GM18870 (cell line): Measurements from ENCODE around the gene ITGA6.

Experiments
- ATAC-seq: cut with Tn5 transposase; IDR thresholded peaks from one replicate; pipeline ENCODE4 v1.9.1; 2021; ENCODE audit warnings: moderate library complexity; ENCODE audit not compliant: unreplicated experiment

ITGA6 gene

GRCh38 chr2:172415865-172416183, 11.6 kb upstream of the ITGA6 start:
- no peak for ATAC-seq

- ATAC-seq, result no peak
Measured at GRCh38 chr2:172416447-172417058, 10.8 kb upstream of the ITGA6 start.

- ATAC-seq, result no peak
Measured at GRCh38 chr2:172420216-172420615, 7.2 kb upstream of the ITGA6 start.

- no peak for ATAC-seq
Measured at GRCh38 chr2:172423160-172423559, 4.2 kb upstream of the ITGA6 start.

DNA sequence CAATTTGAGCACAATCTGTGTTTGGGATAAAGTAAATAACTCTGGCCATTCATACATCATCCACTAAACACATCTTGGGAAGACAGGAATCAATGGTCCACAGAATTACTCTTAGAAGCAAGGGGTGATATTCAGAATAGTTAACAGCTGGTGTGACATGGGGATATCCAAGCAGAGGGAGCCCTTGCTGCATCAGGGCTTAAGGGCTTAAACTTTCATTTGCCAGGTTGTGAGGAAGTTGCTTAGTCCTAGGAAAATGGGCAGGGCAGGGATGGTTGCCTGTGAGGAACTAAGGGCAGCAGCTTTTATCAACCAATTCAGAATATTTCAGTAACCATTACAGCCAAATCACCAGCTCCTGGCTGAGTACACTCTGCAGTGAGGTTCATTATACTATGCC, 2.0 kb upstream of the ITGA6 start:
- no peak for ATAC-seq

GRCh38 chr2:172426635-172427255, 641 bp upstream of the ITGA6 start:
- ATAC-seq, result no peak

DNA sequence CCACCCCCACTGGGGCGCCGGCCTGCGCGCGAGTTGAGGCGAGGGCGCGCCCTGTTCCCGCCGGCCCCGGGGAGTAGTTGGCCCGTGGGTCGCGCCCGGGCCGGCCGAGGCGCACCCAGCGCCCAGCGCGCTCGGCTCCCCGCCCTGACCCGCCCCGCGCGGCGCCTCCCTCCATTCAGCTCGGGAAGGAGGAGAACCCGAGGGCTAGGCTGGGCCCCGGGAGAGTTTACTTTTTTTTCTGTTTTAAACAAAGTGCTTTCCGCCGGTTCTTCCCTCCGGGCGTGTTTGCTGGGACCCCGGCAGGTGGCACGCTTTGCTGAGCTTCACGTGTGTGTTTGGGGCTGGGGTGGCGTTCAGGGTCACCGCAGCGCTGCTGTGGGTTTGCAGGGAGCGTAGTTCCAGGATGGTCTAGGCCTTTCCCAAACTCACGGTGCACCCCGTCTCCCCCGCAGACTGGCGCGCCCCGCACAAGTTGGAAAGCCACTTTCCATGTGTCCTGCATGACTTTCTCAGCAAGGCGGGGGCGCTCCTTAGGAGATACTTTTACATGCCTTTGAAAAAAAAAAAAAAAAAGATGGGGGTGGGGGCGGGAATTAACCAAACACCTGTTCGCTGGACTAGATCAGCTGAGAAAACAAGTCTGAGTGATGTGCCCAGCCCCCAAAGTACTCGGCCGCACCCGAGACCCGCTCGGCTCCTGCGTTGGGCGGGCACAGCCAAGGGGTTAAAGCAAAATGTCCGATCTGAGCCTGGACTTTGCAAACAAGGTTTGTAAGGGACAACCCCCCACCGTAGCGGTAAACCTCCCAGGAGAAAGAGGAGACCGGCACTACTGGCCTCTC, 825 bp downstream of the ITGA6 start:
- ATAC-seq, result no peak

GRCh38 chr2:172428832-172429210, 1.4 kb downstream of the ITGA6 start:
- ATAC-seq, result no peak

DNA sequence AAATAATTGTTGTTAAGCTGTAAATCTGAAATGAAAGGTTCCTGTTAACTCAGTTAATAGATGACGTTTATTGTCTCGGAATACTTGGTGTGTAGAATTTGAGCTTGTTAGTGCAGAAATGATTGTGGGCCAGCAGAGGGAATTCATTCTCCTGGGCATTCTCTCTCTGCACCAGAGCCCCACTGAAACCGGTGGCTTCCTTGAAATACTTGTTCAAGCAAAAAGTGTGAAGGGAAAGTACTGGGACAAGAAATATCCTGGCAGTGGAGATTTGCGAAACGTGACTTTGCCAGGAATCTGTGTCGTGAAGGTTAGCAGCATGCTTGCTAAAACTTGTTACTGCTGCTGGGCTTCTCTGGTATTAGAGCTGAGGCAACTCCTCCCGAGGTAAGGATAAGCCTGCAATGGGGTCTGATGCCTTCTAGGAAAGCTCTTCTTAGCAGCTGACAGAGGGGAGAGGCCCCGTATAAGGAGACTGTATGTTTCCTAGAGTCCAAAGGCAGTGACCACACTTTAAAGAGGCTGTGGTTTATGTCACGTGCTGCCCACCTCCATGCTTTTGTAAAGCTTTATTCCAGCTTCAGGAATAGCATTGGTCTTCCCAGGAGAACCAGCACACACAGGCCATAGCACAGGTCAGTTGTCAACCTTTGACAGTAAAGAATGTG, 2.0 kb downstream of the ITGA6 start:
- ATAC-seq, result no peak

DNA sequence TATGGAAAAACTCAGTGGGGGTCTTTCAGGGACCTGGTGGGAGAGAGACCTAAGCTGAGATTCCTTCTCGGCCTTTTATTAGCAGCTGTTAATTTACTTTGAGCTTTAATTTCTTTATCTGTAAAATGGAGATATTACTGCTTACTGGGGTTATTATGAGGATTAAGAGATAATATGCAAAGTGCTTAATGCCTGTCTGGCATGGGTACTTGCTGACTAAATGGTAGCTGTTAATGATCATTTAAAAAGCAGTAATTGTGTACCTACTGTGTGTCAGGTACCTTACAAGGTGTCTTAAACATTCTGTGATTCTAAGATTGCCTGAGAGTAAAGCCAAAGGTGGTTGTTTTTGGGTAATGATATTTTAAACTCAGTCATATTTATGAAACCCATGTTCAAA, 2.6 kb downstream of the ITGA6 start:
- no peak for ATAC-seq

GRCh38 chr2:172430678-172431077, 3.3 kb downstream of the ITGA6 start:
- no peak for ATAC-seq

GRCh38 chr2:172431463-172431862, 4.1 kb downstream of the ITGA6 start:
- ATAC-seq, result no peak

DNA sequence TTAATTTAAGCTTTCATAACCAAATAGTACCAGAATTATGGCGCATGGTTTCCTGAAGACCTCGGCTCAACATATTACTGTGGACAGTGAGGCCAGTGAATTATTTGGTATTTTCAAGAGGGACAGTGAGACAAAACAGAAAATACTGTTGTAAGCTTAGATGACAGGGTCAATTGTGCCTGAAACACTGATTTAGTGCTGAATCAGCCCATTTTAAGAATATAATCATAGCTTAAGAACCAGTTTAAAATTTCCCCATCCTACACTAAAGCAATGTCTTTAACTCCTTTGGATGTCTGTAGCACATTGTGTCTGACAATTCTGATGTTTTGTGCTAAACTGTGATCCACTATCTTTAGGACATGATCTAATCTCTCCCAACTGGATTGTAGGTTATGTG, 4.6 kb downstream of the ITGA6 start:
- no peak for ATAC-seq

- ATAC-seq, result no peak
Measured at GRCh38 chr2:172433144-172433543, 5.8 kb downstream of the ITGA6 start.

DNA sequence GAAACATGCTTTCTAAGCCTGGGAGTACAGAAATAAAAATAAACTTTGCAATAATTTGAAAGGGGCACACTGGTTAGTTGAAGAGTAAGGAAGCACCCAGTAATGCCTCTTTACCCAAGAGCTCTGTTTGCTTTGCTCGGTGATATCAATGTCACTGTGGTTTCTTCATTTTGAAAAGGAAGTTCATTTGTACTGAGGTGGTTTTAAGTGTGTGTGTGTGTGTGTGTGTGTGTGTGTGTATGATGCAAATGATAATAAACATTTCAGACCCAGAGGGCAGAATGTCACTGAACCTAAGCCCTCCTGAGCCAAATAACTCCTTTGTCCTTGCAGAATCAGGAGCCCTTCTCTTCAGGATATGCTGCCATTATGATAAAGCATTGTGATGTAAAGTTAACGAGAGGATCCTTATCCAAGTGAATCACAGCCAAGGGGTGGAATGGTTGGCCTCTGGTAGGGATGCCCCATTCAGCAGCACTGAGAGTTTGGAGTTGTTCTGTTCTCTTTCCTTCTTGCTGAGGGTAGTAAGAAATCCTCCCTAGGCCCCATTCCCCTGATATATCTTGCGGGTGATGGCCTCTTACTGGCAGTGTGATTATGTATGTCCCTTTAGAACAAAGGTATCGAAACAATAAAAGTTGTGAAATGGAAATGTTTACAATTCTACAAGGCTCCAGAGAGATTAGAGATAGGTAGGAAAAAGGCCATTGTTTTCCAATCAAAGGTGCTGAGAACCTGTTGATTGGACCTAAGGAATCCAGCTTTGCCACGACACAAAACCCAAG, 7.6 kb downstream of the ITGA6 start:
- ATAC-seq, result no peak

- ATAC-seq, result no peak
Measured at GRCh38 chr2:172435606-172435911, 8.2 kb downstream of the ITGA6 start.

- no peak for ATAC-seq
Measured at GRCh38 chr2:172436889-172437288, 9.5 kb downstream of the ITGA6 start.

GRCh38 chr2:172437419-172438341, 10.3 kb downstream of the ITGA6 start:
- ATAC-seq, result peak; percentile 55

- ATAC-seq, result no peak
Measured at GRCh38 chr2:172438741-172439508, 11.5 kb downstream of the ITGA6 start.

DNA sequence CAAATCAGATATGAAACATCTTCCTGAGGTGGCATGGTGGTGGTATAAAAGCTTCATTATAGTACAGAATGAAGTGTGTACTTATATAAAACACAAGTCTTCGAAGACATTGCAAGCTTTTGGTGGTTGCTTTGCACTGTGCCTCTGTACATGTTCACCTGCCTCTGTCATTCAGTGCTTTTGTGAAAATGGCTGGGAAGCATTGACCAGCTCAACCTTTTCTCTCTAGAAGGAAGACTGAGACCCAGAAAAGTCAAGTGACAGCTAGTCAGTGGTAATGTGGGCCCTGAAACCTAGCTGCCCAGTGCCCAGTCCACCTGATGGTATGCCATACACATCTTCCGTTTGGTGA, 12.1 kb downstream of the ITGA6 start:
- no peak for ATAC-seq
